Measurements from ENCODE around the gene DUS1L. TPM values are rescaled to one million over a fixed set of nuclear protein-coding genes. Genes with fewer than 3 reads are reported as not detected.

The DUS1L gene
- total RNA-seq, 4 donors from 2014 or later: 73.6 to 207 (median 122) TPM

- Histone ChIP-seq H3K36me3 (peaks cover 0 to 70% (median 0%) of the 10 kb centered on the region in 3 donors), H3K27ac (no peak overlapping the region), H3K27me3 (no peaks in the 10 kb centered on the region), H3K9me3 (no peaks in the 10 kb centered on the region), H3K4me3 (no peak overlapping the region), H3K4me1 (peaks cover 0 to 31% (median 23%) of the 10 kb centered on the region in 4 donors)
- TF ChIP-seq, protein P1, sequence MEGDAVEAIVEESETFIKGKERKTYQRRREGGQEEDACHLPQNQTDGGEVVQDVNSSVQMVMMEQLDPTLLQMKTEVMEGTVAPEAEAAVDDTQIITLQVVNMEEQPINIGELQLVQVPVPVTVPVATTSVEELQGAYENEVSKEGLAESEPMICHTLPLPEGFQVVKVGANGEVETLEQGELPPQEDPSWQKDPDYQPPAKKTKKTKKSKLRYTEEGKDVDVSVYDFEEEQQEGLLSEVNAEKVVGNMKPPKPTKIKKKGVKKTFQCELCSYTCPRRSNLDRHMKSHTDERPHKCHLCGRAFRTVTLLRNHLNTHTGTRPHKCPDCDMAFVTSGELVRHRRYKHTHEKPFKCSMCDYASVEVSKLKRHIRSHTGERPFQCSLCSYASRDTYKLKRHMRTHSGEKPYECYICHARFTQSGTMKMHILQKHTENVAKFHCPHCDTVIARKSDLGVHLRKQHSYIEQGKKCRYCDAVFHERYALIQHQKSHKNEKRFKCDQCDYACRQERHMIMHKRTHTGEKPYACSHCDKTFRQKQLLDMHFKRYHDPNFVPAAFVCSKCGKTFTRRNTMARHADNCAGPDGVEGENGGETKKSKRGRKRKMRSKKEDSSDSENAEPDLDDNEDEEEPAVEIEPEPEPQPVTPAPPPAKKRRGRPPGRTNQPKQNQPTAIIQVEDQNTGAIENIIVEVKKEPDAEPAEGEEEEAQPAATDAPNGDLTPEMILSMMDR (IDR thresholded peaks at IDR 0.05): no peak
- no peak for TF ChIP-seq POLR2A (IDR thresholded peaks at IDR 0.05)
- no peak for DNase-seq
Observed at GRCh38 chr17:82053556-82054263, 11.9 kb downstream of the DUS1L start.

- no peak overlapping the region for H3K27ac ChIP-seq
- TF ChIP-seq POLR2A (IDR thresholded peaks at IDR 0.05): no peak
- TF ChIP-seq, protein P1 (IDR thresholded peaks at IDR 0.05): no peak
- peak overlapping the region in 3 of 4 donors; percentile 94 to 98 (median 96) for H3K4me3 ChIP-seq
- H3K36me3 ChIP-seq: peaks cover 0 to 69% (median 0%) of the 10 kb centered on the region in 3 donors
- H3K4me1 ChIP-seq: peaks cover 0 to 31% (median 23%) of the 10 kb centered on the region in 4 donors
- H3K9me3 ChIP-seq: no peaks in the 10 kb centered on the region
- DNase-seq: no peak
- H3K27me3 ChIP-seq: no peaks in the 10 kb centered on the region
Observed at GRCh38 chr17:82053130-82053529, 12.5 kb downstream of the DUS1L start.

DNA sequence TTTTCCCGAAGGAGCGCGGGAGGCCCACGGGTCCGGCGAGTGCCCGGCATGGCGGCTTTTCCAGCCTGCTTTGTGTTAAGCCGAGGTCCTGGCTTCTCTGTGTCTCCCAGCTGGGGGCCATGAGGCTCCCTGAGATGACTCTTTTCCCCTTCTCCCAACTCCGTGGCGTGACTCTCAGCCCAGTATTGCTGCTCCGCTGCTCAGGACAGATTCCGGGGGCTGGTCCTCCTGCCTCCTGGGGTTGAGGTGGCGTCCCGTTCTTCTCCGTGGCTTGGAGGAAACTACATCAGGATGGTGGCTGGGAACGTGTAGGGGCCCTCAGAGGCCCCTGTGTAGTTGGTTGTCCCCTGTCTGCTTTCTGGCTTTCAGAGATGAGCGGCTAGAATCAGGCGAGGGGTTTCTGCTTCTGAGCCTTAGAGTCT is 13.0 kb downstream of the DUS1L start:
- Histone ChIP-seq H3K27ac (peak overlapping the region in 1 of 4 donors; percentile 72), H3K9me3 (no peaks in the 10 kb centered on the region), H3K4me3 (peak overlapping the region; percentile 75 to 98 (median 95)), H3K4me1 (peaks cover 0 to 31% (median 23%) of the 10 kb centered on the region in 4 donors), H3K27me3 (no peaks in the 10 kb centered on the region), H3K36me3 (peaks cover 0 to 68% (median 0%) of the 10 kb centered on the region in 3 donors)
- no peak for DNase-seq
- TF ChIP-seq POLR2A (IDR thresholded peaks at IDR 0.05): no peak
- TF ChIP-seq, protein P1 (IDR thresholded peaks at IDR 0.05): no peak

- H3K9me3 ChIP-seq: no peaks in the 10 kb centered on the region
- H3K4me3 ChIP-seq: peak within 1 kb of the TSS; percentile 75 to 98 (median 95)
- H3K27ac ChIP-seq: peak within 1 kb of the TSS; percentile 61 to 72 (median 70)
- DNase-seq: peak; percentile 79 to 90 (median 90)
- TF ChIP-seq, protein P1 (IDR thresholded peaks at IDR 0.05): no peak
- TF ChIP-seq POLR2A (IDR thresholded peaks at IDR 0.05): no peak
- H3K27me3 ChIP-seq: no peaks in the 10 kb centered on the region
- H3K4me1 ChIP-seq: peaks cover 0 to 31% (median 23%) of the 10 kb centered on the region in 4 donors
- peaks cover 0 to 66% (median 0%) of the 10 kb centered on the region in 3 donors for H3K36me3 ChIP-seq
Observed at GRCh38 chr17:82051776-82052637, 13.6 kb downstream of the DUS1L start, which contains the start of the genes GPS1 and RFNG. GPS1 (plus strand) TSS chr17:82051898; CDS start chr17:82051932, 34 bp downstream. RFNG (minus strand) TSS chr17:82051811; CDS start chr17:82051766, 45 bp downstream.
